GM21367 (cell line): ENCODE results near the gene FOXN3.

Experiments used
- ATAC-seq: cut with Tn5 transposase; IDR thresholded peaks from one replicate; pipeline ENCODE4 v1.9.1; 2021; ENCODE audit not compliant: unreplicated experiment

The FOXN3 gene

DNA sequence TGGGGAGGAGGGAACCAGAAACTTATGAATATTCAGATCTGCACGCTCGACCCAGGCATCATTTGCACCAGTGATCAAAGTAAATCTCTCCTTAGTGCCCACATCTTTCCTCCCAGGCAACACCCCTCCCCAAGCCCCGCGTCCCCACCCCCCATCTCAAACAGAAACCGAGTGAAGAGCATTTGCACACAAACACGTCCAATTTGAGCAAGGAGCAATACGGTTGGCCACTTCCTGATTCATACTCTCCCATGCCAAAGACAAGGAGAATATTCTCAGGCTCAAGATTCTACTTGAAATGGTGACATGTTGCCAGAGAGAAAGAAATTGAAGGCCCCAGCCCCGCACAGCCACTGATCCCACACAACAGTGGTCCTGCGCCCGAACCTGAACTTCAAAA is 7.1 kb downstream of the FOXN3 start:
- no peak for ATAC-seq

DNA sequence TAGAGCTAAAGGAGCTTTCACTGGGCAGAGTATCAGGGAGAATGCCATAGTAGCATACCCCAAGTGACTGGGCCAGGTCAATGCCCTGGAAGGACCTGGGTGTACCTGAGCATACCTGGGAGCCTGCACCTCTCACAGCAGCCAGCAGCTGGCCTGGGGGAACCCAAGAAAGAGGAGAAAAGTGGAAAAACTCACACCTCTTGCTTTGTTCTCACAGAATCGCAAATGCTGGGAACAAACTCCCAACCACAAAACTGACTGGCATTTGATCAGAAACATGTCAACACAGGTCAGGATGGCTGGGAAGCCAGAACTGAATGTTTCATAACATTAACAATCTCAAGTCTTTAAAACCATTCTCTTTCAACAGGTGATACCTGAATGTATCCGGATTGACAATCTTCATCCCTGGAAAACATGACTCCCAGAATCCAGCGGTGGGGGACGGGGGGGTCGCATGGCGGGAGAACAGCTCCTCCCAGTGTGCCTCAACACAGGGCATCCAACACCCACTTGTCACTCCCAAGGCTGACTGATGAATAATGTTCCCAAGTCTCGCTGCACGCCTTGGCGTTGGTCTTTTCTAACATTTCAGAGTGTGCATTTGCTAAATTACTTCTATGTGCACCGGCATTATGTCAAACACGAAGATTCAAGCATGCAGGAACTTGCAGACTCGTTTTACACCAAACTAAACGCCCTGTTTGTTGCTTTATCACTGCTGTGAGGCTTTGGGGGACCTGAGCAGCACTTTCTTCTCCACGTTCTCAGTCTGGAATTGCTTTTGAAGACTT is 7.9 kb downstream of the FOXN3 start:
- no peak for ATAC-seq

DNA sequence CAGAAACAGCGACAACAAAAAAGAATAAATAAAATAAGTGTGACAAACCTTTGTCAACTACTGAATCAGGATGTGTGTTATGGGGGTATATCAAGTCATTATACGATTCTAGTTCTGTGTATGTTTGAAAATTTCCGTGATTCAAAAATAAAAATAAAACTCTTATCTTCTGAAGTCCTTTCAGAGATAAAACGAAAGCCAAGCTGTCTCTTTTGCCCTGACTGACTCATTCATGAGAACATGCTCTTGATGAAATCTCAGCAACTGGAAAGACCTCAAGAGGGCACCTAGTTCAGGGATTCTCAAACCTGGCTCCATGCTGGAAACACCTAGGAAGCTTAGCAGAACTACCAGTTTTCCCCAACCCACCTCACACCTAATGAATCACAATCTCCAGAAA is 9.2 kb downstream of the FOXN3 start:
- no peak for ATAC-seq

DNA sequence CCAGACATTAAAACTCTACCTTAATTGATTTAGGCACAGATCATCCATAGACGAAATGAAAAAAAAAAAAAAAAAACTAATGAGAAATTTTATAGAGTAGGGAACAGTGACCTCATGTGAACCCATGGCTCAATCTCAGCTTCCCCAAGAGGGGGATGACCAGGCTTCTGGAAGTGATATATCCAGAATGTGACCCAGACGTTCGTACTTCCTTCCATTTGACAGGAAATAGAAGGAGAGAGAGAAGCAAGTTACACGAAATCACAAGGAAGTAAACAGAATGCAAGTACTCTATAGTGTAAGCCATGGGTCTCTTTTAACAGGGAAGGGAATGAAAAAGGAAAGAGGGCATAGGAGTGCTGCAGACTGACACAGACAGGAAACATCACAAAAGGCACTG is 10.1 kb downstream of the FOXN3 start:
- ATAC-seq, result no peak

DNA sequence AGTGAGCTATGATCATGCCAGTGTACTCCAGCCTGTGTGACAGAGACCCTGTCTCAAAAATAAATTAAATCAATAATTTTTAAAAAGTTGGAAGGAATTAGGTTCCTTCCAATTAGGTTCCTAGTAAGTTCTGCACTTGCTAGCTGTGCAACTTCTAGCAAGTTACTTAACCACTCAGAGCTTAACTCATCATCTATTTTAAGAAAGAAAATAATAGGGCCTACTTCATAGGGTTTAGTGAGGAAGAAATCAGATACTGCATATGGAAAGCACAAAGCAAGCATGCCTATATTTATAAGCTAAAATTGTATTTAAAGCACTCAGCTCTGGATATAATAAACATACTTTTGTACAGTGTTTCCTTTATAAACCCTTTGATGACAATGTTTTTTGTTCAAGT is 10.7 kb downstream of the FOXN3 start:
- no peak for ATAC-seq

DNA sequence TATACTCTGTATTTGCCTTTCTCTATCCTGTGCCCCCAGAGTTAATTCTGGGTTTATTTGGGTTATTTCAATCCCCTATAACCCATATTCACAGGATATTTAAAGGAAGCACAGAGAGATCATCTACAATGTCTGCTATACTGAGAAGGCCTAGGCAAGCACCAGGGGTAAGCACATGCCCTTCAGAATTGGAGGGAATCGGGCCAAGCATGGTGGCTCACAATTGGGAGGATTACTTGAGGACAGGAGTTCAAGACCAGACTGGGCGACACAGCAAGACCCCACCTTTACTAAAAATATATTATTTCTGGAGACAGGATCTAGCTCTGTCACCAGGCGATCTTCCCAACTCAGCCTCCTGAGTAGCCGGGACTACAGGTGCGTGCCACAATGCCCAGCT is 11.3 kb downstream of the FOXN3 start:
- ATAC-seq, result no peak

DNA sequence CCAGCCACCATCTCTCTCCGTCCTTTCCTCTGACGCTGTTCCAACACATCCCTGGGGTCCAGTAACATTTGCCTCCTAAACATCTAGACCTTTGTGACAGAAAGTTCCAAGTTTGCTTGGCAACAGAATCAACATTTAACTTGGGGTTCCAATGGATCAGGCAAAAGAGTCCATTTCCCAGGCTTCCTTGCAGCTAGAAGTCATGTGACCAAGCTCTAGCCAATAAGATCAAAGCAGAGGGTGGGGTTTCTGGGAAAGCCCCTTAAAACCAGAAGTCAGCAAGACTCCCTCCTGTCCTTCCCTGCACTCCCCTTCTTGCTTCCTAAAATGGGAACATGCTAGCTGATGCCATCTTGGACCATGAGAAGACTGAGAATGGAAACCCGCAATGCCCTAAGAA is 14.7 kb downstream of the FOXN3 start:
- ATAC-seq, result no peak

DNA sequence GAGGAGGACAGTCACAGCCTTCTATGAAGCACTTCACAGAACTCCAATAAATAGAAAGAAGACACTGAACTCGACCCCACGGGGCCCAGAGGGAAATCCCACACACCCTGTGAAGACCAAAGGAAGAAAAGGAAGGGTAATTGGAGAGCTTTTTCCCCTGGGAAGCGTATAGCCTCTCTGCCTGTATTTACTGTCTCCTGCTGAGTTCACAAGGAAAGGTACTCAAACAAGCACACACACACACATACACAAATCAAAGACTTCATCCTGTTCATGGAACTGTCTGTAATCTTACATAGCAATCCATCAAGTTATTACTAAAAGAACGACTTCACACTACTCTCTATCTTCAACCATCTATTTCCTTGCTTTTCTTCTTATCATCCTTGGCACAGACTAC is 15.3 kb downstream of the FOXN3 start:
- no peak for ATAC-seq

DNA sequence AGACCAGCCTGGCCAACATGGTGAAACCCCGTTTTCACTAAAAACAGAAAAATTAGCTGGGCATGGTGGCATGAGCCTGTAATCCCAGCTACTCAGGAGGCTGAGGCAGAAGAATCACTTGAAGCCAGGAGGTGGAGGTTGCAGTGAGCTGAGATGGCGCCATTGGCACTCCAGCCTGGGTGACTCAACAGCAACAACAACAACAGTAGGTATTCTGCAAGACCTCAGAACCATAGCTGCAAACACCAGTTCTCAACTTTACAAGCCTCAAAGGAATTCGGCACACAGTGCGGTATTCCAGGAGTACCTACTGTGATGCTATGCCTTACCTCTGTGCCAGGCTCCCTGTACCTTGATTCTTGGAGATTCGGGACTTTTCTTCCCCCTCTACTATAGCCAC is 15.8 kb downstream of the FOXN3 start:
- no peak for ATAC-seq

DNA sequence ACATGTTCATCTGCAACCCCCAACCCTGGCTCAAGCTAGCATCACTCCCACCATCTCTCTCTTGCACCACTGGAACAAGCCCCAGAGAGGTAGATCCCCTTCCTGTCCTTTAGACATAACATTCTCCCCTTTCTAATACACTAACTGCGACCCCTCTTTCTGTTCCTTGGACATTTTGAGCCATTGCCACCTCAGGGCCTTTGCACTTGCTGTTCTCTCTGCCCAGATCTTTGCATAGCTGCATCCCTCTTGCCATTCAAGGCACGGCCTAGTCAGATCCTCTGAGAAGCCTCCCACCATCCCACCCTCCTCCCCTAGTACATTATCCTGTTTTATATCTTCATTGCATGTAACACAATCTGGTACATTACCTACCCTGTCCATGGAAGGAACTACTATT is 16.5 kb downstream of the FOXN3 start:
- no peak for ATAC-seq

DNA sequence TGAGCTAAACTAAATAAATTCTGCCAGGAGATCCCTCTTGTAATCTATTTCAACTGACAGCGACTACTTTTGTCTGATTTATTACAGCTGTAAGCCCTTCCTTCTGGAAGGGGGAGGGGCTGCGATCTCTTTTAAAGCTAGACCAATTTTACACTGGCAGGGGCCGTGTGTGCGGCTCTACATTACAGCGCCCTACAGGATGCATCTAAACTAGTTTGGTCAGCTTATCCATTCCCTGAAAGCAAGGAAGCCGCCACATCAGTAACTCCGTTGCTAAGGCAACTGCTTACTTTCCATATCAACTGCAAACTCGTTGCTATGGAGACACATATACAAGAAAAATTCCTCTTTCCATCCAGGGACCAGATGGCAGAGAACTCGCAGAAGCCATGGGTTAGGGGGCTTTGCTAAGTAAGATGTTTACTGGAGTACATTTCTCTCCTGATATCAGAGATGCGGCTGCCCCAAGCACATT is 17.4 kb downstream of the FOXN3 start:
- no peak for ATAC-seq

DNA sequence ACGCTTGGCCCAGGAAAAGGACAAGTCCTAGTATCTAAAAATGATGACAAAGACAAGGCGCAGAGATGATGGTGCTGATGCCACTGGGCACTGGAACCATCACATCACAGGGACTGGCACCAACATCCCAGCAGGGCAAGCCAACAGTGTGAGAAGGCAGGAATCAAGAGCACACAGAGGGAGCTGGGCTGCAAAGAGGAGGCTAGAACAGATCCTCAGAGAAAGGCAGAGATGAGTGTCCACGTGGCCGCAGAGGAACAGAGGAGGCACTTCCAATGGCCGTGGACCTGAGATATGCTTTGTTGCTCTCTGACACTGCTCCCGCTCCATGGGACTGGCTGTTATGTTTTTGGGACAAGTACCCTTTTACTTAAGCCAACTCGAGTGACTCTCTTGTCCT is 17.9 kb downstream of the FOXN3 start:
- no peak for ATAC-seq

DNA sequence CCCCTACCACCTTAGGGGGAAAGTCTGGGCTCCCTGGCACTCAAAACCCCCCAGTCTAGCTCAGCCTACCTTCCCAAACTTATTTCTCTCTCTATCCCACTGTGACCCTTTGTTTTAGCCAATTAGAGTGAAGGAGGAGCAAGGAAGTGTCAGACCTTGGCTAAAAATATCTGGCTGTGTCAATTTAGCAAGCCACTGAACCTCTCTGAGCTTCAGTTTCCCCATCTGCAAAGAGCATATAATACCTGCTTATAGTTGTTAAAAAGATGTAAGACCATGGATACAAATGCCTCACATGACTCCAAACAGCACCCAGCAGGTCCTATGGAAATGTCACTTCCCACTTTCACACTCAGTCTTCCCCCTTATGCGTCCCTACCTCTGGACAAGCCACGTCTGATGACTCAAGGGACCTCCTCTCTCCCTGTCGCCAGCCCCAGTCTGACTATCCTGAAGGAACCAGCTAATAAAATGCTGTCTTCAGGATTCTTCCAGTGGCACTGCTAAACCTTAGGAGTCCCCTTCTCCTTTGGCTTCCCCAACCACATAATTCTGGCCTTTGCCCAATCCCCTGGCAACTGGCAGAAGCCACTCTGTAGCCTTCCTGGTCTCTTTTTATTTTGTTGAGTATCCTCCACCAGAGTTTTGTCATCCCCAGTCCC is 19.3 kb downstream of the FOXN3 start:
- no peak for ATAC-seq

DNA sequence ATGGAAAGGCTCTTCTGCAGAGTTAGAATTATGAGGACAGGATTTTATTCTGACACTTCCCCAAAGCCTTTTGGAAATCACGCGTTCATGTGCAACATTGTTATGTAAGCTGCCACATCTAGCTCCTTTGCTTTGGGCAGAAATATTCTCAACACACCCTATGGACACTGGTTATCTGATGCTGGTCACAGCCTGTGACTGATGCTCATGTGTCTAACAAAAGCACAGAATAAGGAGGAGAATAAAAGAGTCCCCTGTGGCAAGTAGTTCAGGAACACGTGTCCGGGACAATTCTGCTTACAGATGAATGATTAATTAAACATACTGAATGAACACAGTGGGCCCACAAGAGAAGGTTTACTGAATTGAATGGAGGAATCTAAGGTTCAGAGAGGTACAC is 22.1 kb downstream of the FOXN3 start:
- ATAC-seq, result no peak

DNA sequence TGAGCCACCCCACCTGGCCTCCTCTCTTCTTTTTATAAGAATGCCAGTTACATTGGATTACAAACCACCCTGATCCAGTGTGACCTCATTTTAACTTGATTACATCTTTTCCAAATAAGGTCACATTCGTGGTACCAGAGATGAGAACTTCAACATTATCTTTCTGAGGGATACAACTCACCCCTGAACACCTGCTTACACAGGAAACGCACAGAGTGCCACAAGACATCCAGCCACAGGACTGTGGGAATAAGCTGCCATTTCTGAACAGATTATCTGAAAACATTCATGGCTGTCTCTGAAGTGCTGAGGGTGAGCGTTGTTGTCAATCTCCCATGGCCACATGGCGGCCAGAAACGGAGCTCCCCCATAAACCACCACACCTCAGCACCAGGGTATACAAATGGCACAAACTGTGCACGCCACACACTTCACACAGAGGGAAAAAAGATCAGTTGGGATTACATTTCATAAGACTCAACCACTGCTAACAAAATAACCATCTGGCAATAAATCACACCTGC is 23.7 kb downstream of the FOXN3 start:
- no peak for ATAC-seq

DNA sequence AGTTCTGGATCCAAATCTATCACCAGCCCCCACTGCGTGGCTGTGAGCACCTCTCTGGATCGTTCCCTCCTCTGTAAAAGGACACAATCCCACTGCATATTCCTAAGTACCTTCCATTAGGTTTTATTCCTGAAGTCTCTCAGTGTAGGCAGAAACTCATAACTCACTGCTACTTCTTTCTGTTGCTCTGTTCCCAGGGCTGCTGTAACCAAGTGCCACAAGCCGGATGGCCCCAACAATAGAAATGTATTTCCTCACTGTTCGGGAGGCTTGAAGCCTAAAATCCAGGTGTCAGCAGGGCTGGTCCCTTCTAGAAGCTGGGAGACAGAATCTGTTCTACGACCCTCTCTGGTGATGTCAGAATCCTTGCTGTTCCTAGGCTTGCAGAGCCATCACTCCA is 24.9 kb downstream of the FOXN3 start:
- ATAC-seq, result no peak

DNA sequence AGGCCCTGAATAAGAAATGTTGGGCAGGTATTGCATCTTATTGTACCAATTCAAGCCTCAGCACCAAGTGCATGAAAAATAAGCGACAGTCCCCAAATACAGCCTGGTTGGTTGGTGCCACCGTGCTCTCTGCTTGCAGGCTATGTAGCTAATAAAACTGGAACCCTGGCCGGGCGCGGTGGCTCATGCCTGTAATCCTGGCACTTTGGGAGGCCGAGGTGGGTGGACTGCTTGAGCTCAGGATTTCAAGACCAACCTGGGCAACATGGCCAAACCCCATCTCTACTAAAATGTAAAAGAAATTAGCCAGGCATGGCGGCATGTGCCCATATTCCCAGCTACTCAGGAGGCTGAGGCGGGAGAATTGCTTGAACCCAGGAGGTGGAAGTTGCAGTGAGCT is 25.5 kb downstream of the FOXN3 start:
- ATAC-seq, result no peak

DNA sequence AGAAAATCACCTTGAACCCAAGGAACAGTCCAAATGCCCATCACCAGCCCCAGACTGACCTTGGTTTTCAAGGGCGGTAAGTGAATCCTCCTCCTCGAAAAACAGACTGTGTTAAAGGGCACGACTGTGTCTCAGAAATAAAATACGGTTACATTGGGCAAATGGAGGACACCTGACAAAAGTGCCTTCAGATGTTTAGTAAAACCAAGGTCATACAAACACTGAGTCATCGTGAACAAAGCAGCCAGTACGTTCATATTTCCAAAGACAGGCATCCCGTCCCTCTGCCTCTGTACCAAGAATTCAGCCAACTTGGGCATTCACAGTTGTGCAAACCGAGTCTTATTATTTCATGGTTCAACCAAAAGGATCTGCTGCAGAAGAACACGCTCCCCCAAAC is 25.9 kb downstream of the FOXN3 start:
- ATAC-seq, result no peak

DNA sequence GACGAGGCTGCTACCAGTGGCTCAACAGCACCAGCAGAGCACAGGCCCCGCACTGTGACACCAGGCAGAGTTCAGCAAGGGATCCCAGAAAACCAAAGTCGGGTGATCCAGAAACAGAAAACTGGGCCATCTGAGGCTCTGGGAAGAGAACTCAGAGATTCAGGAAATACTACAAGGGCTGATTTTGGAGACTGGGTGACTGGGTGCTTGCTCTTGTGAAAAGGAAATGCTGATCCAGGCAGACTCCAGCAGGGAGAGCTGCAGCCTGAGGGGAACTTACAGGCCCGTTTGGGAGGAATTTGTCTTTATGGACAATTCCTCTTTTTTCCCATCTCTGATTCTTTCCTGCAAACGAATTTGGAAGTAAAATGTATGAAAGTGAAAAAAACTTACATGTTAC is 28.2 kb downstream of the FOXN3 start:
- no peak for ATAC-seq

DNA sequence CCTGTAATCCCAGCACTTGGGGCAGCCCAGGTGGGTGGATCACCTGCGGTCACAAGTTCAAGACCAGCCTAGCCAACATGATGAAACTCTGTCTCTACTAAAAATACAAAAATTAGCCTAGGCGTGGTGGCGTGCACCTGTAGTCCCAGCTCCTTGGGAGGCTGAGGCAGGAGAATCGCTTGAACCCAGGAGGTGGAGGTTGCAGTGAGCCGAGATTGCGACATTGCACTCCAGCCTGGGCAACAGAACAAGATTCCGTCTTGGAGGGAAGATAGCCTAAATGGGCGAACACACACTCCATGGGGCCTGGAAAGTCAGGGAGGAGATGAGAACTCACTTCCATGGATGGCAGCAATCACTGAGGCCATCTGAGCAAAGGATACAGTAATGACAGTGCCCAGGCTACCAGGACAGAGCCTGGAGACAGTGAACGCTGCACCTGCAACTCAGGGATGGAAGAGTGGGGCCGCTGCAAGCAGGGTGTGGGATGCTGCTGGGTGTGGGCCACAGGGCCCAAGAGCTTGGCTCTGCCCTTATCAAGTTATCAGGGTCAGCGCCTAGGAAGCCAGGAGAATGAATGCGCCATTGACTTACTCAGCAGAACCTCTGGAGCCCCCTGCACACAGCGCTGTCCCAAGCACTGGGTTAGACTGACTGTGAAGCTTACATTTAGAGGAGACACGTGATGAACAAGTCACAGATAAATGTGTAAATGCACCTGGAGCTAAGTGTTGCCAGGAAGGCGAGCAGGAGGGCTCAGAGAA is 28.9 kb downstream of the FOXN3 start:
- no peak for ATAC-seq

DNA sequence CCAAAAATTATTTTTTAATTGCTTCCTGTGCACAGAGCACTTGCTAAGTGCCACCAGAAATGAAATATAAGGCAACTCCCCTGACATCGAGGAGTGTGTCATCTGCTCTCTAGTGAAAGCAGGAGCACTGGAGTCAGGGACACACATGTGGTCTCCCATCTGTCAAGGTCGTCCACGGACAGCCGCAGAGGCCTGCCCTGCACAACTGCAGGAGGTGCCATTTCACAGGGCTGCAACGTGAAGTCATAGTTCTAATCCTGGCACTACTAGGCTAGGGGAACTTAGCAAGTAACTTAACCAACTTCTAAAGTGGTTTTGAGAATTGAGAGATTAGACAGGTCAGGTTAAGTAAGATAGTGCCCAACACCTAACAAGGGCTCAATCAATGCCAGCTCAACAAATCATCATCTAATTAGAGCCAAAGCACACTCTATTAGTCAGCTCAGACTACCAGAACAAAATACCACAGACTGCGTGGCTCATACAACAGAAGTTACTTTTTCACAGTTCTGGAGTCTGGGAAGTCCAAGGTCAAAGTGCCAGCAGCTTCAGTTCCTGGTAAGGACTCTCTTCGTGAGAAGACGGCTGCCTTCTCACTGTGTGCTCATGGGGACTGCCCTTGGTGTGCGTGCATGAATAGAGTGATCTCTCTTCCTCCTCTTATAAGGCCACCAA is 30.7 kb downstream of the FOXN3 start:
- no peak for ATAC-seq
